ENCODE measurements around the gene BSN. TPM values are rescaled to one million over a fixed set of nuclear protein-coding genes. Genes with fewer than 3 reads are reported as not detected.
A peak's percentile ranks its signal among the peaks of the same experiment; 100 is the strongest.
"Not testable (repeated sequence)": the region's sequence is repeated elsewhere in the genome, so short reads cannot be mapped to it uniquely, and the experiment has no call there.

The BSN gene
- polyA plus RNA-seq, 1 experiment: 0.04 TPM

DNA sequence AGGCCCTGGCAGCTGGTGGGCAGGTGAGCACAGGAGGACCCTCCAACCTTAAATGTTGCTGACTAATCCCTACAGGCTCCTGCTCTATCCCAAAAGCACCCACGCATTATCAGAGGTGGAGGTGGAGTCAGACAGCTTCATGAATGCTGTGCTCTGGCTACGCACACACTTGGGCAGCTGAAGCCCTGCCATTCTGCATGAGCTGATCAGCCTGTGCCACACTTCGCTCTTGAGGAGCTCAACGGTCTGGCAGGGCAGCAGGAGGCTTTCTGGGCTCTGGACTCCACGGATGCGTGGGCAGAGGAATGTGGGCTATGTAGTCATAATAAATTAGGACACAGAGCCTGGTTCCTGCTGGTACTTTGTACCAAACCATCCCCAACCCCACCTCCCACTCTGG lies 128.9 kb downstream of the BSN start:
- DNase-seq (ENCODE audit: low read depth): no peak
- ChIA-PET POLR2A (no interaction called here), CTCF (interaction anchor here (0.8 to 2.4 kb wide), 2 partner anchors 144 to 156 kb away, joined by 3 to 10 read pairs; no protein-coding TSS in a partner anchor)
- TF ChIP-seq, protein P1, sequence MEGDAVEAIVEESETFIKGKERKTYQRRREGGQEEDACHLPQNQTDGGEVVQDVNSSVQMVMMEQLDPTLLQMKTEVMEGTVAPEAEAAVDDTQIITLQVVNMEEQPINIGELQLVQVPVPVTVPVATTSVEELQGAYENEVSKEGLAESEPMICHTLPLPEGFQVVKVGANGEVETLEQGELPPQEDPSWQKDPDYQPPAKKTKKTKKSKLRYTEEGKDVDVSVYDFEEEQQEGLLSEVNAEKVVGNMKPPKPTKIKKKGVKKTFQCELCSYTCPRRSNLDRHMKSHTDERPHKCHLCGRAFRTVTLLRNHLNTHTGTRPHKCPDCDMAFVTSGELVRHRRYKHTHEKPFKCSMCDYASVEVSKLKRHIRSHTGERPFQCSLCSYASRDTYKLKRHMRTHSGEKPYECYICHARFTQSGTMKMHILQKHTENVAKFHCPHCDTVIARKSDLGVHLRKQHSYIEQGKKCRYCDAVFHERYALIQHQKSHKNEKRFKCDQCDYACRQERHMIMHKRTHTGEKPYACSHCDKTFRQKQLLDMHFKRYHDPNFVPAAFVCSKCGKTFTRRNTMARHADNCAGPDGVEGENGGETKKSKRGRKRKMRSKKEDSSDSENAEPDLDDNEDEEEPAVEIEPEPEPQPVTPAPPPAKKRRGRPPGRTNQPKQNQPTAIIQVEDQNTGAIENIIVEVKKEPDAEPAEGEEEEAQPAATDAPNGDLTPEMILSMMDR (IDR thresholded peaks at IDR 0.05; ENCODE audit: insufficient read depth, low read depth, low read length): no peak
- H3K36me3 ChIP-seq (ENCODE audit: control insufficient read depth, insufficient read depth, low read length): peaks cover 35% of the 10 kb centered on the region
- no peaks in the 10 kb centered on the region for H3K27me3 ChIP-seq (ENCODE audit: control insufficient read depth, insufficient read depth, low read length)
- no peak overlapping the region for H3K4me3 ChIP-seq (ENCODE audit: low read depth, low read length)

DNA sequence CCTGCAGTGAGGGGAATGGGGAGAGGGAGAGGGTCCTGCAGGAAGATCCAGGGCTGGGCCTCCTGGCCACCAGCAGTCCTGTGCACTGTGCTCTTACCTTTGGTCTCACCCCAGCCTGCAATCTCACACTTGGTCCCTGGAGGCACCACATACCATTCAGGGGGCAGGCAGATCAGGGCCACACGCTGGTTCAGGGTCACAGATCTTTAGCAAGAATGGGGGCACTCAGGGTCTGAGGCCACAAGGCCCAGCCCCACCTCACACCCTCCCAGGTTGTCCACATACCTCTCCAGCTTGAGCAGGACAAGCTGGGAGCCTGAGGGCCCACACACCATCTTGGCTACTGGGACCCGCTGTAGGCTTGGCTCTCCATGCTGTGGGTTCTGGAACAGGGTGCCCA lies 130.2 kb downstream of the BSN start:
- H3K36me3 ChIP-seq (ENCODE audit: control insufficient read depth, insufficient read depth, low read length): peaks cover 25% of the 10 kb centered on the region
- H3K27me3 ChIP-seq (ENCODE audit: control insufficient read depth, insufficient read depth, low read length); POLR2A ChIA-PET; H3K4me3 ChIP-seq (ENCODE audit: low read depth, low read length); DNase-seq (ENCODE audit: low read depth); CTCF ChIA-PET: not testable (repeated sequence)

DNA sequence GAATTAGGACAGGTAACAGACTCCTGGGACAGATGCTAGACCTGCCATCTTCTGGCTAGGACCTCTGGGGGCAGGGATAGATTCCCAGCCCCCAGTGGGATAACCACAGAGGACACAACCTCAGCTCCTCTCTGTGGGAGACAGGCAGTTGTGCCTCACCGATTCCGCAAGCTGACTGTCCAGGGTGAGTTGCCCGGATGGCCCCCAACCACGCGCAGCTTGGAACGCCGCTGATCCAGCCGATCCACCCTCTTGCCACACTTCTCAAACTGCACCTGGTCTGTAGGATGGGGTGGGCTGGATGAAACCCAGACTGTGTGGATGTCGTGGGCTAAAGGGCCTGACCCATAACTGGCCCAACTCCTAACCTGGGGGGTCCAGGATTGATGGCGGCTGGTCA lies 130.8 kb downstream of the BSN start:
- peaks cover 21% of the 10 kb centered on the region for H3K36me3 ChIP-seq (ENCODE audit: control insufficient read depth, insufficient read depth, low read length)
- POLR2A ChIA-PET; H3K4me3 ChIP-seq (ENCODE audit: low read depth, low read length); H3K27me3 ChIP-seq (ENCODE audit: control insufficient read depth, insufficient read depth, low read length); DNase-seq (ENCODE audit: low read depth); CTCF ChIA-PET: not testable (repeated sequence)

DNA sequence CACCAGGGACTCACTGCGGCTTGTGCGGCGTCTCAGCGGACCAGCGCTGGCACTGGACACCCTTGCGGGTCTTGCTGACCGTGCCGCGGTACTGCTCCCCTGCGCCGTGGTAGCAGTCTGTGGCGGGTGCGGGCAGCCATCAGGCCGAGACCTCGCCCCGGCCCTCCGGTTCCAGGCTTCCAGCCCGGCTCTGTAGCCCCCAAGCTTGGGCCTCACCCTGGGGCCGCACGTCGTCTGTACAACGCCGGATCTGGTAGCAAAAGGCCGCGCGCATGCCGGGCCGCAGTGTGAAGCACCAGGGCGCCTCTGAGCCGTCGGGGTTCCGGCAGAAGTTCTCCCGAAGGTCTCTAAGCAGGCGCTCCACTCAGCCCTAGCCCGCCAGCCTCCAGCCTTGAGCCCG lies 131.6 kb downstream of the BSN start:
- POLR2A ChIA-PET; CTCF ChIA-PET; H3K27me3 ChIP-seq (ENCODE audit: control insufficient read depth, insufficient read depth, low read length); H3K4me3 ChIP-seq (ENCODE audit: low read depth, low read length); DNase-seq (ENCODE audit: low read depth): not testable (repeated sequence)
- peaks cover 15% of the 10 kb centered on the region for H3K36me3 ChIP-seq (ENCODE audit: control insufficient read depth, insufficient read depth, low read length)

DNA sequence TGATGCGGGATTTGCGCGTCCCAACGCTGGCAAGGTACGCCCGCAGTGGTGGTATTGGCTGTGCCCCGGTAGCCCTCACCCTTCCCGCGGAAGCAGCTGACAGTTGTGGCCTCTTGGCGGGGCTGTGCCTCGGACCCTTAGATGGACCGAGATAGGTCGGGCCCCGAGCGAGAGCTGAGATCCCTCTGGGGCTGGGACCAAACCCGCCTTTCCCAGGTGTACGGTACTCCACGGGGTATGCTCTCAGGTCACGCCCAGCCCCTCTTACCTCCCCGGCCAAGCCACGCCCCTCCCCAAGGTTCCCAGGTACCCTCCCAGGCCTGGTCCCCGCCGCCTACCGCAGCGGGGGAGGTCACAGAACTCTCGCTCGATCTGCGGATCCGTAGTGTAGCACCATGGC lies 132.1 kb downstream of the BSN start:
- DNase-seq (ENCODE audit: low read depth); CTCF ChIA-PET; H3K27me3 ChIP-seq (ENCODE audit: control insufficient read depth, insufficient read depth, low read length); POLR2A ChIA-PET: not testable (repeated sequence)
- Histone ChIP-seq H3K4me3 (ENCODE audit: low read depth, low read length) (peak overlapping the region; percentile 13), H3K36me3 (ENCODE audit: control insufficient read depth, insufficient read depth, low read length) (peaks cover 15% of the 10 kb centered on the region)

DNA sequence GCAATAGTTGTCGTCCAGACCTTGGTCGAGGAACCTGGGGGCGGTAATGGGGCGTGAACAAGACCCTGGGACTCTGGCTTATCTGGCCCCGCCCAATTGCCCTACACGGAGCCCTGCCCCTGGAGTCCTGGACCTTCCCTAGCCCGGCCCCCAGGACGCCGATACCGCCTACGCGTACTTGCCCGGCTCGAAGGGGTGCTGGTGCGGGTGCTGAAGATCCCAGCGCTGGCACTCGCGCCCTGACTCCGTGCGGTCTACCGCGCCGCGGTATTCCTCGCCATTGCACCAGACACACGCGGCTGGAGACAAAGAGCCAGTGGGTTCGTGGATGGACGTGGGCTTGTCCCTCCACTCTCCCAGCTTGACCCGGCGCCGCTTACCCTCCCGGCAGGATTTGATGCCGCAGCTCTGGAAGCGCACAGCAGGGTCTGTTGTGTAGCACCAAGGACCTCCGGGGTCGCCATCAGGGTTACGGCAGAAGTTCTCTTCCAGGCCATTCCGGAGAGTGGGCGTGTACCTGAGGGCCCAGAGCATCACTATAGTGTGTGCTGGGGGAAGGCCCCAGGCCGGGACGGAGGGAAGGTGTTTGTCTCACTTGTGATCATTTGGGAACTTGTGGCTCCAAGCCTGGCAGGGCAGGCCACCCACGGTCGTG lies 132.6 kb downstream of the BSN start:
- DNase-seq (ENCODE audit: low read depth); H3K27me3 ChIP-seq (ENCODE audit: control insufficient read depth, insufficient read depth, low read length); POLR2A ChIA-PET; CTCF ChIA-PET: not testable (repeated sequence)
- Histone ChIP-seq H3K4me3 (ENCODE audit: low read depth, low read length) (peak overlapping the region; percentile 6; the same call in 1 of the 2 replicates), H3K36me3 (ENCODE audit: control insufficient read depth, insufficient read depth, low read length) (peaks cover 15% of the 10 kb centered on the region)

DNA sequence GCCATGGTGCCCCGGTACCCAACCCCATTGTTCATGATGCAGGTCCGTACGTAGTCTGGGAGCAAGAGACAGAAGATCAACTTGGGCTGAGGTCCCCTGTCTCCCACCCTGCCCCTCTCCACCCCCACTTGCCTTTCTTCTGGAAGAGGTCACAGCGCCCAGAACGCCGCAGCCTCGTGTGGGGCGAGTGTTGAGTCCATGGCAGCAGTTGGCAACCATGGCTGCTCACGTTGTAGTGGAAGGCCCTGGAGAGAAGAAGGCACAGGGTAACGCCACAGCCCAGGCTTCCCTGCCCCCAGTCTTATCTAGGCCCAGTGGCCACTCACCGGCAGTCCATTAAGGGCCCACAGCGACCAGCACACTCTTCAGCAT lies 133.1 kb downstream of the BSN start:
- DNase-seq (ENCODE audit: low read depth); CTCF ChIA-PET; H3K27me3 ChIP-seq (ENCODE audit: control insufficient read depth, insufficient read depth, low read length); H3K4me3 ChIP-seq (ENCODE audit: low read depth, low read length); POLR2A ChIA-PET: not testable (repeated sequence)
- peaks cover 15% of the 10 kb centered on the region for H3K36me3 ChIP-seq (ENCODE audit: control insufficient read depth, insufficient read depth, low read length)

DNA sequence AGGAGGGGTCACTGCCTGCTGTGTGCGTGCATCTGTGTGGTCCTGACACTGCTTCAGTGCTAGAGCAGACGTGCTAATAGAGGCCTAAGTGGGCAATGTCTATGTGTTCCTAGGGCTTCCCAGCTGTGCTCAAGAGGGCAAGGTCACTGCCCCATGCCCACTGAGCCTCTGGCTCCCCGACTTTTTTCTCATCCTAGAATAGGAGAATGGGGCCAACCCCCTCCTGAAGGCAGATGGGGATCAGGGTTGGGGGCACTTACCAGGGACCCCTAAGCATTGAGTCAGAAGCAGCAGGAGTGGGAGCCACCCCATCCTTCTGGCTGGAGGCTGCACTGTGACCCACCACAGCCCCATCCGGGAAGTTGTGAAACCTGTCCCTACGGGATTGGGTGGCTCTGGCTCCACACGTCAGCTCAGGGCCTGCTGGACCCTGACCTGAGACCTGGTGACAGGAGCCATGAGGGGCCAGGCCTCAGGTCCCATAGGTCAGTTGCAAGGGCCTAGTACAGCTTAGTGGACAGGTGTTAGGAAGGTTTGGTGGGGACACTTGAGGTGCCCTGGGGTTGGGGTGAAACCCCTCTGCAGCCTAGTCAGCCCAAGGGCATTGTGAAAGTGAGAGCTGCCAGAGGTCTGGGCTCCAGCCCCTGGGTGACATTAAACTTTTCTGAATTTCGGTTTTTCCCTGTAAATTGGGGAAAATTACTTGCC lies 134.2 kb downstream of the BSN start:
- H3K4me3 ChIP-seq (ENCODE audit: low read depth, low read length): peak overlapping the region; percentile 90
- POLR2A ChIA-PET; H3K27me3 ChIP-seq (ENCODE audit: control insufficient read depth, insufficient read depth, low read length); H3K36me3 ChIP-seq (ENCODE audit: control insufficient read depth, insufficient read depth, low read length); DNase-seq (ENCODE audit: low read depth): not testable (repeated sequence)
- CTCF ChIA-PET: interaction anchor here (0.6 to 1.6 kb wide), 2 partner anchors 13 to 42 kb away, joined by 3 to 7 read pairs; no protein-coding TSS in a partner anchor

Measured in BJ (cell line).